ENCODE data around the gene HTATIP2. TPM values are rescaled to one million over a fixed set of nuclear protein-coding genes. Genes with fewer than 3 reads are reported as not detected.

Gene HTATIP2
- total RNA-seq, 2 experiments from 2014 or later = 44.3 to 45.7 TPM

- peaks cover 40% of the 10 kb centered on the region for H3K36me3 Mint-ChIP-seq
- peak overlapping the region; percentile 95 for H3K4me3 Mint-ChIP-seq
- no peak for DNase-seq
- H3K9me3 Mint-ChIP-seq = no peaks in the 10 kb centered on the region
- no peaks in the 10 kb centered on the region for H3K27me3 Mint-ChIP-seq
- peaks cover 7% of the 10 kb centered on the region for H3K4me1 Mint-ChIP-seq
- H3K27ac Mint-ChIP-seq = peak overlapping the region; percentile 95
Measured at GRCh38 chr11:20388096-20389055, 24.9 kb downstream of the HTATIP2 start.

- peaks cover 17% of the 10 kb centered on the region for H3K4me1 Mint-ChIP-seq
- H3K27me3 Mint-ChIP-seq = no peaks in the 10 kb centered on the region
- no peak overlapping the region for H3K27ac Mint-ChIP-seq
- DNase-seq = no peak
- no peaks in the 10 kb centered on the region for H3K9me3 Mint-ChIP-seq
- no peak overlapping the region for H3K4me3 Mint-ChIP-seq
- peaks cover 29% of the 10 kb centered on the region for H3K36me3 Mint-ChIP-seq
Measured at GRCh38 chr11:20397281-20397680, 33.8 kb downstream of the HTATIP2 start.

- peaks cover 26% of the 10 kb centered on the region for H3K36me3 Mint-ChIP-seq
- no peak overlapping the region for H3K27ac Mint-ChIP-seq
- DNase-seq = no peak
- peaks cover 15% of the 10 kb centered on the region for H3K4me1 Mint-ChIP-seq
- H3K4me3 Mint-ChIP-seq = no peak overlapping the region
- no peaks in the 10 kb centered on the region for H3K27me3 Mint-ChIP-seq
- H3K9me3 Mint-ChIP-seq = no peaks in the 10 kb centered on the region
Measured at GRCh38 chr11:20399498-20399897, 36.0 kb downstream of the HTATIP2 start.

- no peak overlapping the region for H3K27ac Mint-ChIP-seq
- H3K4me3 Mint-ChIP-seq = no peak overlapping the region
- H3K27me3 Mint-ChIP-seq = no peaks in the 10 kb centered on the region
- no peaks in the 10 kb centered on the region for H3K9me3 Mint-ChIP-seq
- DNase-seq = no peak
- peaks cover 7% of the 10 kb centered on the region for H3K4me1 Mint-ChIP-seq
- peaks cover 26% of the 10 kb centered on the region for H3K36me3 Mint-ChIP-seq
Measured at GRCh38 chr11:20403059-20403458, 39.5 kb downstream of the HTATIP2 start.

- no peaks in the 10 kb centered on the region for H3K27me3 Mint-ChIP-seq
- H3K9me3 Mint-ChIP-seq = no peaks in the 10 kb centered on the region
- peaks cover 30% of the 10 kb centered on the region for H3K36me3 Mint-ChIP-seq
- H3K4me1 Mint-ChIP-seq = no peaks in the 10 kb centered on the region
- no peak overlapping the region for H3K4me3 Mint-ChIP-seq
- H3K27ac Mint-ChIP-seq = no peak overlapping the region
- no peak for DNase-seq
Measured at GRCh38 chr11:20406484-20406883, 43.0 kb downstream of the HTATIP2 start.

- no peaks in the 10 kb centered on the region for H3K9me3 Mint-ChIP-seq
- H3K27ac Mint-ChIP-seq = no peak overlapping the region
- H3K4me1 Mint-ChIP-seq = no peaks in the 10 kb centered on the region
- peaks cover 34% of the 10 kb centered on the region for H3K36me3 Mint-ChIP-seq
- no peak overlapping the region for H3K4me3 Mint-ChIP-seq
- no peak for DNase-seq
- H3K27me3 Mint-ChIP-seq = no peaks in the 10 kb centered on the region
Measured at GRCh38 chr11:20407344-20407743, 43.8 kb downstream of the HTATIP2 start.

GRCh38 chr11:20415432-20415831 lies 51.9 kb downstream of the HTATIP2 start:
- Mint-ChIP-seq H3K36me3 (peaks cover 50% of the 10 kb centered on the region), H3K4me3 (no peak overlapping the region), H3K27me3 (no peaks in the 10 kb centered on the region), H3K9me3 (no peaks in the 10 kb centered on the region), H3K27ac (peak overlapping the region; percentile 38), H3K4me1 (peaks cover 18% of the 10 kb centered on the region)
- DNase-seq = no peak

GRCh38 chr11:20417771-20418170 lies 54.3 kb downstream of the HTATIP2 start:
- no peak overlapping the region for H3K4me3 Mint-ChIP-seq
- DNase-seq = no peak
- peaks cover 22% of the 10 kb centered on the region for H3K4me1 Mint-ChIP-seq
- no peak overlapping the region for H3K27ac Mint-ChIP-seq
- no peaks in the 10 kb centered on the region for H3K9me3 Mint-ChIP-seq
- no peaks in the 10 kb centered on the region for H3K27me3 Mint-ChIP-seq
- H3K36me3 Mint-ChIP-seq = peaks cover 51% of the 10 kb centered on the region

GRCh38 chr11:20421946-20422345 lies 58.4 kb downstream of the HTATIP2 start:
- Mint-ChIP-seq H3K4me1 (peaks cover 9% of the 10 kb centered on the region), H3K9me3 (no peaks in the 10 kb centered on the region), H3K36me3 (peaks cover 42% of the 10 kb centered on the region), H3K4me3 (no peak overlapping the region), H3K27ac (no peak overlapping the region), H3K27me3 (no peaks in the 10 kb centered on the region)
- no peak for DNase-seq

- H3K36me3 Mint-ChIP-seq = peaks cover 26% of the 10 kb centered on the region
- no peaks in the 10 kb centered on the region for H3K27me3 Mint-ChIP-seq
- no peak for DNase-seq
- H3K27ac Mint-ChIP-seq = no peak overlapping the region
- no peaks in the 10 kb centered on the region for H3K9me3 Mint-ChIP-seq
- no peak overlapping the region for H3K4me3 Mint-ChIP-seq
- peaks cover 12% of the 10 kb centered on the region for H3K4me1 Mint-ChIP-seq
Measured at GRCh38 chr11:20429216-20429615, 65.7 kb downstream of the HTATIP2 start.

Other genes starting within 250 kb of the HTATIP2 start
- not detected for gene DBX1, start 203.2 kb upstream of the HTATIP2 start, total RNA-seq
- 10 to 100 TPM; 47.2 to 49.9 TPM for gene PRMT3, start 24.0 kb downstream of the HTATIP2 start, total RNA-seq
- gene SLC6A5, start 235.9 kb downstream of the HTATIP2 start, total RNA-seq = not detected

All from activated naive CD8-positive, alpha-beta T cell treated with anti-CD3 and anti-CD28 coated beads for 36 hours (primary cell).